OCI-LY1 (cell line): ENCODE results near the gene SH3D19.
"Not testable (repeated sequence)": the region's sequence is repeated elsewhere in the genome, so short reads cannot be mapped to it uniquely, and the experiment has no call there.

ENCODE experiments used
- CTCF ChIP-seq: fragments of 200-600 bp; sonication (generic), shearing (Covaris generic); IDR thresholded peaks from 2 replicates; pipeline ENCODE4 v1.5.1; 2017; ENCODE audit warnings: mild to moderate bottlenecking, antibody characterized with exemption, low read length, moderate library complexity, mixed read lengths
- EZH2 ChIP-seq: fragments of 200-600 bp; sonication (generic), shearing (Covaris generic); IDR thresholded peaks from 2 replicates; pipeline ENCODE4 v1.8.0; 2017; ENCODE audit warnings: borderline replicate concordance, mixed run types, mild to moderate bottlenecking, antibody characterized with exemption, low read length, moderate library complexity, mixed read lengths

GRCh38 chr4:151235373-151235772 lies 90.0 kb downstream of the SH3D19 start:
- not testable (repeated sequence) for TF ChIP-seq CTCF, EZH2
